Measurements from ENCODE around the gene DPM2. TPM values are rescaled to one million over a fixed set of nuclear protein-coding genes. Genes with fewer than 3 reads are reported as not detected.

The DPM2 gene
- total and polyA plus RNA-seq, 2 experiments from 2014 or later = 26.1 to 70.7 TPM

DNA sequence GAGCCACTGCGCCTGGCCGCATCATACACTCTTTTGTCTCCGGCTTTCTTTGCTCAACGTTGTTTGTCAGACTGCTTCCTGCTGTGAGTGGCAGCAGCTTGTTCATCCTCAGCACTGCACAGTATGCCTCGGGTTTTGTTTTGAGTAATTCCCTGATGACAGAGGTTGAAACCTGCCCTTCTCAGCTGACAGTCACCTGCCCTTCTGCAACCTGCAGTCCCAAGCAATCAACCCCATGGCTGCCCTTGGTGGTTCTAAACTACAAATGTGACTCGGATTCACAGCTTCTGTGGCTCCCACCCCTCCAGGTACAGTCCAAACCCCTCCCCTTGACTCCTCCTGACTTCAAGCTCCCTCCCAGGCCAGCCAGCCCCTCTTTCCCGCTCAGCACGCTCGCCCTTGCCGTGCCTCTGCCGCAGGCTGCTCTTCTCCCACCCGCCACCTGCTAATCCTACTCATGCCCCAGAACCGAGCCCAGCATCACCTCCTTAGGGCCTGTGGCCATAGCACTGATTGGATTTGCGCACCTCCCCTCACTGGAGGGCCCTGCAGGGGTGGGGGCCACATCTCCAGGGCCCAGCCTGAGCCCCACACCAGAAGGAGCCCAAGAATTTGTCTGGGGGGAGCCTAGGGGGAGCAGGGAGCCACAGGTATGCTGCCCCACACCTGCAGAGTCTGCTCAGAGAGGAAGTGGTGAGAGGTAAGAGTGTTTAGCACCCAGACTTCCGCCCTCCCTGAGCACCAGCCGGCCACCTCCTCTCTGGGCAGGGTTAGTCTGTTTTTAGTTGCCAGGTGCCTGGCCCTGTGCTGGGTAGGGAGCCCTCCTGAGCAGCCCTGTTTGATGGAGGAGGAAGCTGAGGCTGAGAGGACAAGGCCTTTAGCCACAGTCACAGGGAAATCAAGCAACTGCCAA, 33.0 kb upstream of the DPM2 start:
- Histone ChIP-seq H3K27ac (no peak overlapping the region), H3K4me1 (ENCODE audit: low read depth) (peaks cover 65% of the 10 kb centered on the region), H3K36me3 (no peaks in the 10 kb centered on the region), H3K27me3 (no peaks in the 10 kb centered on the region), H3K4me3 (no peak overlapping the region), H3K9me3 (ENCODE audit: low read depth) (no peaks in the 10 kb centered on the region)
- TF ChIP-seq, protein P1, sequence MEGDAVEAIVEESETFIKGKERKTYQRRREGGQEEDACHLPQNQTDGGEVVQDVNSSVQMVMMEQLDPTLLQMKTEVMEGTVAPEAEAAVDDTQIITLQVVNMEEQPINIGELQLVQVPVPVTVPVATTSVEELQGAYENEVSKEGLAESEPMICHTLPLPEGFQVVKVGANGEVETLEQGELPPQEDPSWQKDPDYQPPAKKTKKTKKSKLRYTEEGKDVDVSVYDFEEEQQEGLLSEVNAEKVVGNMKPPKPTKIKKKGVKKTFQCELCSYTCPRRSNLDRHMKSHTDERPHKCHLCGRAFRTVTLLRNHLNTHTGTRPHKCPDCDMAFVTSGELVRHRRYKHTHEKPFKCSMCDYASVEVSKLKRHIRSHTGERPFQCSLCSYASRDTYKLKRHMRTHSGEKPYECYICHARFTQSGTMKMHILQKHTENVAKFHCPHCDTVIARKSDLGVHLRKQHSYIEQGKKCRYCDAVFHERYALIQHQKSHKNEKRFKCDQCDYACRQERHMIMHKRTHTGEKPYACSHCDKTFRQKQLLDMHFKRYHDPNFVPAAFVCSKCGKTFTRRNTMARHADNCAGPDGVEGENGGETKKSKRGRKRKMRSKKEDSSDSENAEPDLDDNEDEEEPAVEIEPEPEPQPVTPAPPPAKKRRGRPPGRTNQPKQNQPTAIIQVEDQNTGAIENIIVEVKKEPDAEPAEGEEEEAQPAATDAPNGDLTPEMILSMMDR (IDR thresholded peaks at IDR 0.05; ENCODE audit: low read depth, low read length) = no peak
- no peak for DNase-seq (ENCODE audit: low read depth in 1 of 2, low spot score in 1 of 2)

DNA sequence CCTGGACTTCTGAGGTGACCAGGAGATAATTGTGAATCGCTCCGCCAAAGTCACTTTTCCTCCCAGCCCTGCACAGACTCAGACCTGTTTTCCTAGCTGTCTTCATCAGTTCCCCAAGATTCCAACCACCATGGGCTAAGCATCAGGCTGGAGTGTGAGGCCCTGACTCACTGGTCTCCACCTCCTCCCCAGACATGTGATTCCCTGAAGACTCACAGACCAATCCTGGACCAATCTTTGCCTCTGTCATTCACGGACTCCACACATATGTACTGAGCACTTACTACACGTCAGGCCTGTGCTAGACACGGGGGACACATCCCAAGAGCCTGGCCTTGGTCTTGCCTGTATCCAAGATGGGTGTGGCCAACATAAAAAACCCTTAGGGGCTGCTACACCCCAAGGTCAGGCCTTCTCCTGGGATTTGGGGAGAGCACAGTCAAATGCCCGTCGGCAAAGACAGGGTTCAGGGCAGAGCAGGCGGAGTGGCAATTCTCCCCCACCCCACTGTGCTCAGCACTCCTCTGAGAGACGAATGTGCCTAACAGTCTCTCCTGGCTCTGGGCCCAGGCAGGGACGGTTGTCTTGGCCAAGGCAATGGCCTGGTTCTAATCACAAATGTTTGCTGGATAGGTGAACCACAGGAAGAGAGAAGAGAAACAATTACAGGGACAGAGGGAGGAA, 31.2 kb upstream of the DPM2 start:
- Histone ChIP-seq H3K9me3 (ENCODE audit: low read depth) (no peaks in the 10 kb centered on the region), H3K27ac (no peak overlapping the region), H3K36me3 (no peaks in the 10 kb centered on the region), H3K4me3 (no peak overlapping the region), H3K4me1 (ENCODE audit: low read depth) (peaks cover 54% of the 10 kb centered on the region), H3K27me3 (no peaks in the 10 kb centered on the region)
- DNase-seq (ENCODE audit: low read depth in 1 of 2, low spot score in 1 of 2) = peak in 1 of 2 donors; percentile 82
- TF ChIP-seq, protein P1 (IDR thresholded peaks at IDR 0.05; ENCODE audit: low read depth, low read length) = no peak

DNA sequence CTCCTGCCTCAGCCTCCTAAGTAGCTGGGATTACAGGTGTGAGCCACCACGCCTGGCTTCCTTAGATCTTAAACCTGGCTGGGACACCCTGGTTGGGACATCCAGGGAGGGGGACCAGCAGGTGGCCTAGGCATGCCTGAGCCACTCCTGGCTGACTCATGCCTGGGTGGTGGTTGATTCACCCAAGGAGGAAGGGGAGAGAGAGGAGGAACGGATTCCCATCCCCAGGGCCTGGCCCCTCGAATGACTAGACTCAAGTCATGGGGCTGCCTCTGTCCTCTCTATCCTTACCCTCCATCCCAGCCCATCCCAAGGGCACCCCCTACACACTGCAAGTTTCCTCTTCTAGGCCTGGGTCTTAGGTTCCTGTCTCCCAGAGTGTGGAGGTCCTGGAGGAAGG, 30.4 kb upstream of the DPM2 start:
- no peaks in the 10 kb centered on the region for H3K9me3 ChIP-seq (ENCODE audit: low read depth)
- H3K27ac ChIP-seq = no peak overlapping the region
- H3K27me3 ChIP-seq = no peaks in the 10 kb centered on the region
- no peak overlapping the region for H3K4me3 ChIP-seq
- no peaks in the 10 kb centered on the region for H3K36me3 ChIP-seq
- no peak for DNase-seq (ENCODE audit: low read depth in 1 of 2, low spot score in 1 of 2)
- peaks cover 53% of the 10 kb centered on the region for H3K4me1 ChIP-seq (ENCODE audit: low read depth)
- TF ChIP-seq, protein P1 (IDR thresholded peaks at IDR 0.05; ENCODE audit: low read depth, low read length) = no peak

DNA sequence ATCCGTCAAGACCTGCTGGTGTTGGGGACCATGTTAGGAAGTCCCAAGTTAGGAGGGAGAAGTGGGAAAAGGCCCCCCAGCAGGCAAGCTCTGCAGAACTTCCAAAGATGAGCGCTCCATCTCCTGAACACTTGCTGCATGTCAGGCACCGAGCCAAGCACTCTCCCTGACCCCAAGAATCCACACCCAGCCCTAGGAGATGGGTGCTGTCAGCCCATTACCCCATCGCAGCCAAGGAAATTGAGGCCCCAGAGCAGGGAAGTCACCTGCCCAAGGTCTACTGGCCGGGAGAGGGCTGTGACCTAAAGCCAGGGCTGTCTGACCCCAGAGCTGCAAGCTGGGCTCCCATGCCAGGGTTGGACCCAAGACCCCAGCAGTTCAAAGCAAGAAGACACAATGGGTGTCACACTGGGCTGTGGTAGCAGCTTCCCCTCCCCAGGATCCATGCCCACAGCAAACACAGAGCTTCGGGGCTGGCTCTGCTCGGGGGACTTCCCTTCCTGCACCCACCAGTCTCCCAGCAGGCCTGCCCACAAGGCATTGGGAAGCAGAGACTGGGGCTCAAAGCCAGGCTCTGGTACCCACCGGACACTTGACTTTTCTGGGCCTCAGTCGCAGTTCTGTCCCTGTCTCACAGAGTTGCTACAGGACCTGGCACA, 29.6 kb upstream of the DPM2 start:
- H3K4me1 ChIP-seq (ENCODE audit: low read depth) = peaks cover 48% of the 10 kb centered on the region
- TF ChIP-seq, protein P1 (IDR thresholded peaks at IDR 0.05; ENCODE audit: low read depth, low read length) = no peak
- H3K4me3 ChIP-seq = no peak overlapping the region

DNA sequence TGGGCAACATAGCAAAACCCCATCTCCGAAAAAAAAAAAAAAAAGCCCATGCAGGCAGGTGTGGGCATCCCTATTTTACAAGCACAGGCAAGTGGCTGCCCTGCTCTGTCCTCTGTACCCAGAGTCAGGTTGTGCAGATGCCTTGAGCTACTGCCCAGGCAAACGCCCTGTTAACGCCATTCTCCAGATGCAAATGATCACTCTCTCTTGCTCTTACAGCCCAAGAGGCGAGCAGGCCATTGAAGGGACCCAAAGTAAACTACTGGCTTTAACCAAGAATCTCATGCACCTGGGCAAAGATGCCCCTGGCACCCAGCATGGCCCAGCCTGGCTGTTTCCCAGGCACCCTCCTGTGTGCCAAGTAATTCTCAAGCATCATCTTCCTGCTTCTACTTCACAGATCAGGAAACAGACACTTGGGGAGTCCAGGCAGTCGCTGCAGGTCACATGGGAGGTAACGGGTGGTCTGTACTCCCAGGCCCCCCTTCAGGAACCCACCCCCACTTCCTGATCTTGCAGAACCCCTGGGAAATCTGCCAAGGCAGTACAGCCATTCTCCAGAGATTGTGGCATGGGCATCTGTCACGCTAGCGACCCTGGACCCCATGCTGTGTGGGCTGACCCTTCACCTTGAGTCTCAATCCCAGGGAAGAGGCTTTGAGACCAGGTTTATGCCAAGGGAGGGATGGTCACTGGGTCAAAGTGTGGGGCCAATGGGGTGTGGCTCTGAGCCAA, 28.9 kb upstream of the DPM2 start:
- no peak for DNase-seq (ENCODE audit: low read depth in 1 of 2, low spot score in 1 of 2)
- TF ChIP-seq, protein P1 (IDR thresholded peaks at IDR 0.05; ENCODE audit: low read depth, low read length) = no peak
- no peaks in the 10 kb centered on the region for H3K9me3 ChIP-seq (ENCODE audit: low read depth)
- no peaks in the 10 kb centered on the region for H3K27me3 ChIP-seq
- H3K4me1 ChIP-seq (ENCODE audit: low read depth) = peaks cover 41% of the 10 kb centered on the region
- peak overlapping the region; percentile 90 for H3K27ac ChIP-seq
- H3K4me3 ChIP-seq = no peak overlapping the region
- no peaks in the 10 kb centered on the region for H3K36me3 ChIP-seq

More for the DNA sequence above, 29.6 kb upstream of the DPM2 start:
- H3K27ac ChIP-seq = no peak overlapping the region
- no peak for DNase-seq (ENCODE audit: low read depth in 1 of 2, low spot score in 1 of 2)
- H3K27me3 ChIP-seq = no peaks in the 10 kb centered on the region
- H3K36me3 ChIP-seq = no peaks in the 10 kb centered on the region
- H3K9me3 ChIP-seq (ENCODE audit: low read depth) = no peaks in the 10 kb centered on the region

Measured in cardiac muscle cell (in vitro differentiated cells and primary cell).